SK-N-SH treated with all-trans-retinoic acid at 6 μM for 48 hours (cell line): Measurements from ENCODE around the gene DAAM2.

Source experiments
- ATAC-seq: fragments of 200-7000 bp; cut with Tn5 transposase; 3 replicates; pipeline ENCODE4 v1.9.1; 2020; ENCODE audit warnings: mild to moderate bottlenecking, moderate library complexity
- ARNTL ChIP-seq: fragments of 450-650 bp; formaldehyde crosslinking; IDR thresholded peaks from 2 replicates; pipeline ENCODE4 v1.5.0; 2020; ENCODE audit warnings: low read depth, mild to moderate bottlenecking, moderate library complexity, borderline replicate concordance
- BACH2 ChIP-seq: fragments of 250-450 bp; sonication (Bioruptor Pico); IDR thresholded peaks from 2 replicates; pipeline ENCODE4 v1.9.0; 2021; ENCODE audit warnings: mild to moderate bottlenecking, borderline replicate concordance
- CREB5 ChIP-seq: fragments of 250-450 bp; sonication (Bioruptor Pico); IDR thresholded peaks from 2 replicates; pipeline ENCODE4 v1.5.1; 2020; ENCODE audit warnings: low read depth, mild to moderate bottlenecking, moderate library complexity
- CSDC2 ChIP-seq: fragments of 250-450 bp; sonication (Bioruptor Pico); IDR thresholded peaks from 2 replicates; pipeline ENCODE4 v1.5.0; 2020; ENCODE audit warnings: mild to moderate bottlenecking, moderate library complexity
- CSRNP3 ChIP-seq: fragments of 250-450 bp; sonication (Bioruptor Pico); IDR thresholded peaks from 2 replicates; pipeline ENCODE4 v1.5.1; 2021; ENCODE audit warnings: mild to moderate bottlenecking, moderate library complexity
- ESRRG ChIP-seq: fragments of 250-450 bp; sonication (Bioruptor Pico); IDR thresholded peaks from 2 replicates; pipeline ENCODE4 v1.6.1; 2021; ENCODE audit warnings: mild to moderate bottlenecking
- GLIS3 ChIP-seq: fragments of 250-450 bp; sonication (Bioruptor Pico); IDR thresholded peaks from 2 replicates; pipeline ENCODE4 v1.5.0; 2020; ENCODE audit warnings: mild to moderate bottlenecking, moderate library complexity
- ISL1 ChIP-seq: fragments of 250-450 bp; sonication (Bioruptor Pico); IDR thresholded peaks from 2 replicates; pipeline ENCODE4 v2.1.2; 2022; ENCODE audit warnings: mild to moderate bottlenecking, moderate library complexity
- OSR1 ChIP-seq: fragments of 250-450 bp; sonication (Bioruptor Pico); IDR thresholded peaks from 2 replicates; pipeline ENCODE4 v1.8.0; 2022; ENCODE audit warnings: moderate library complexity, mild to moderate bottlenecking, inconsistent platforms
- PATZ1 ChIP-seq: fragments of 250-450 bp; sonication (Bioruptor Pico); IDR thresholded peaks from 2 replicates; pipeline ENCODE4 v1.8.0; 2020; ENCODE audit warnings: mild to moderate bottlenecking, moderate library complexity, borderline replicate concordance
- POU6F1 ChIP-seq: fragments of 250-450 bp; sonication (Bioruptor Pico); IDR thresholded peaks from 2 replicates; pipeline ENCODE4 v1.8.0; 2021; ENCODE audit warnings: low read depth, mild to moderate bottlenecking, moderate library complexity, borderline replicate concordance
- PPARA ChIP-seq: fragments of 250-450 bp; sonication (Bioruptor Pico); IDR thresholded peaks from 2 replicates; pipeline ENCODE4 v1.5.0; 2020; ENCODE audit warnings: mild to moderate bottlenecking, borderline replicate concordance
- RARB ChIP-seq: fragments of 250-450 bp; sonication (Bioruptor Pico); IDR thresholded peaks from 2 replicates; pipeline ENCODE4 v1.8.0; 2021; ENCODE audit warnings: mild to moderate bottlenecking, moderate library complexity
- SNAI2 ChIP-seq: fragments of 250-450 bp; sonication (Bioruptor Pico); IDR thresholded peaks from 2 replicates; pipeline ENCODE4 v1.5.0; 2020; ENCODE audit warnings: mild to moderate bottlenecking, moderate library complexity
- TCF4 ChIP-seq: fragments of 250-450 bp; sonication (Bioruptor Pico); IDR thresholded peaks from 2 replicates; pipeline ENCODE4 v1.8.0; 2021; ENCODE audit warnings: mild to moderate bottlenecking, moderate library complexity, borderline replicate concordance
- TOX ChIP-seq: fragments of 250-450 bp; sonication (Bioruptor Pico); IDR thresholded peaks from 2 replicates; pipeline ENCODE4 v1.8.0; 2021; ENCODE audit warnings: mild to moderate bottlenecking, moderate library complexity, borderline replicate concordance
- ZC3H10 ChIP-seq: fragments of 250-450 bp; sonication (Bioruptor Pico); IDR thresholded peaks from 2 replicates; pipeline ENCODE4 v1.5.1; 2021; ENCODE audit warnings: mild to moderate bottlenecking, moderate library complexity
- ZFP3 ChIP-seq: fragments of 250-450 bp; sonication (Bioruptor Pico); IDR thresholded peaks from 2 replicates; pipeline ENCODE4 v1.5.0; 2020; ENCODE audit warnings: mild to moderate bottlenecking, moderate library complexity
- ZFP30 ChIP-seq: fragments of 450-650 bp; formaldehyde crosslinking; IDR thresholded peaks from 2 replicates; pipeline ENCODE4 v1.5.0; 2022; ENCODE audit warnings: mild to moderate bottlenecking, moderate library complexity
- ZNF565 ChIP-seq: fragments of 450-650 bp; formaldehyde crosslinking; conservative IDR thresholded peaks from 2 replicates; pipeline ENCODE4 v1.5.0; 2020; ENCODE audit warnings: low read depth, mild to moderate bottlenecking, moderate library complexity
- ZNF70 ChIP-seq: fragments of 450-650 bp; formaldehyde crosslinking; IDR thresholded peaks from 2 replicates; pipeline ENCODE4 v1.5.0; 2020; ENCODE audit warnings: mild to moderate bottlenecking, moderate library complexity
- ZNF8 ChIP-seq: fragments of 450-650 bp; formaldehyde crosslinking; IDR thresholded peaks from 2 replicates; pipeline ENCODE4 v1.5.0; 2020; ENCODE audit warnings: mild to moderate bottlenecking, moderate library complexity

DAAM2 gene

GRCh38 chr6:39776581-39776980 lies 15.6 kb upstream of the DAAM2 start:
- ATAC-seq: no peak
- TF ChIP-seq ISL1 (CRISPR knock-in tag): no peak
- no peak for TF ChIP-seq ZNF70
- no peak for TF ChIP-seq ARNTL
- no peak for TF ChIP-seq CSRNP3 (CRISPR knock-in tag)
- TF ChIP-seq OSR1 (CRISPR knock-in tag): no peak
- no peak for TF ChIP-seq RARB (CRISPR knock-in tag)
- no peak for TF ChIP-seq GLIS3
- no peak for TF ChIP-seq ZFP30 (CRISPR knock-in tag)
- TF ChIP-seq CREB5 (CRISPR knock-in tag): no peak
- TF ChIP-seq PATZ1 (CRISPR knock-in tag): no peak
- no peak for TF ChIP-seq PPARA (CRISPR knock-in tag)
- TF ChIP-seq ZNF8 (CRISPR knock-in tag): no peak
- no peak for TF ChIP-seq TCF4 (CRISPR knock-in tag)
- no peak for TF ChIP-seq ZNF565 (CRISPR knock-in tag)
- TF ChIP-seq TOX (CRISPR knock-in tag): no peak
- TF ChIP-seq SNAI2 (CRISPR knock-in tag): no peak
- no peak for TF ChIP-seq ZC3H10
- no peak for TF ChIP-seq ZFP3 (CRISPR knock-in tag)
- TF ChIP-seq ESRRG: no peak
- no peak for TF ChIP-seq POU6F1 (CRISPR knock-in tag)

- no peak for ATAC-seq
- TF ChIP-seq ZFP30 (CRISPR knock-in tag): no peak
- TF ChIP-seq ZFP3 (CRISPR knock-in tag): no peak
- no peak for TF ChIP-seq OSR1 (CRISPR knock-in tag)
- no peak for TF ChIP-seq CSDC2
- TF ChIP-seq RARB (CRISPR knock-in tag): no peak
- TF ChIP-seq ZC3H10: no peak
- no peak for TF ChIP-seq TOX (CRISPR knock-in tag)
- no peak for TF ChIP-seq ESRRG
- TF ChIP-seq BACH2: no peak
- no peak for TF ChIP-seq ZNF70
- no peak for TF ChIP-seq ZNF8 (CRISPR knock-in tag)
- no peak for TF ChIP-seq PATZ1 (CRISPR knock-in tag)
- no peak for TF ChIP-seq ZNF565 (CRISPR knock-in tag)
- no peak for TF ChIP-seq ARNTL
- no peak for TF ChIP-seq POU6F1 (CRISPR knock-in tag)
- TF ChIP-seq ISL1 (CRISPR knock-in tag): no peak
Measured at GRCh38 chr6:39777218-39777617, 15.0 kb upstream of the DAAM2 start.
